ENCODE data around the gene RAB1B.
"Not testable (repeated sequence)": the region's sequence is repeated elsewhere in the genome, so short reads cannot be mapped to it uniquely, and the experiment has no call there.

DNA sequence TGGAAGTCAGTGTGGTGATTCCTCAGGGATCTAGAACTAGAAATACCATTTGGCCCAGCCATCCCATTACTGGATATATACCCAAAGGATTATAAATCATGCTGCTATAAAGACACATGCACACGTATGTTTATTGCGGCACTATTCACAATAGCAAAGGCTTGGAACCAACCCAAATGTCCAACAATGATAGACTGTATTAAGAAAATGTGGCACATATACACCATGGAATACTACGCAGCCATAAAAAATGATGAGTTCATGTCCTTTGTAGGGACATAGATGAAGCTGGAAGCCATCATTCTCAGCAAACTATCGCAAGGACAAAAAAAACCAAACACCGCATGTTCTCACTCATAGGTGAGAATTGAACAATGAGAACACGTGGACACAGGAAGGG is 52.3 kb downstream of the RAB1B start:
- not testable (repeated sequence) for TF ChIP-seq EZH2 (IDR thresholded peaks at IDR 0.05); POLR2AphosphoS5 (IDR thresholded peaks at IDR 0.05; ENCODE audit: borderline replicate concordance, low read depth, low read length)
